ENCODE data around the gene TRDMT1. TPM values are rescaled to one million over a fixed set of nuclear protein-coding genes. Genes with fewer than 3 reads are reported as not detected.
"Not testable (repeated sequence)": the region's sequence is repeated elsewhere in the genome, so short reads cannot be mapped to it uniquely, and the experiment has no call there.

Gene TRDMT1
- total RNA-seq, 1 donor from 2014 or later: 10.5 TPM

DNA sequence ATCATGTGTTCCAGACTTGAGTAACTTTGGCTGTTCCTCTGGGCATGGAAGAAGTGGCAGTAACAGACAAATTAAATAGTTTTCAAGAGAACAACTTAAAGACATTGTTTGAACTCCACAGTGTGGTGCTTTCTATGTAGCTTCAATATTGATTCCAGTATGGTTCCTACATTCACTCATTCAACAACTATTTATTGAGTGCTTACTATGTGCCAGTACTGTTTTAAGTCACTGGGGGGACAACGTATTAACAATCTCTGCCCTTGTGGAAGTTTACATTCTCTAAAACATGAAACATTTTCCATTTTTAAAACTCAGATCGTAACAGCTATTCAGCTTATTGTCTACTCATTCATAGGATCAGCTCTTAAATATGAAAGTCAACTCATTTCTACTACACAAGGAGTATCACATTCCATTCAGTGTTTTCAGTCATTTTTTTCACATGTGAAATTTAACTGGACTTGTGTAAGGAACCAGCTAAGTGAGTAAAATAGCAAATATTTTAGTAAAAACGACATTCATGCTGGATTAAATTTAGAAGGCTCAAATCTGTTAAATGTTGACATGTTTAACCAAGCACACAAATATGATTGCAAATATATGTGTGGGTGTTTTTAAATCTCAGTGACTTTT, 58.3 kb downstream of the TRDMT1 start:
- intact Hi-C loops (cut with micrococcal nuclease): loop anchor here (10.0 kb wide), 1 partner anchor 62 kb away; the partner anchor contains the start of gene TRDMT1

DNA sequence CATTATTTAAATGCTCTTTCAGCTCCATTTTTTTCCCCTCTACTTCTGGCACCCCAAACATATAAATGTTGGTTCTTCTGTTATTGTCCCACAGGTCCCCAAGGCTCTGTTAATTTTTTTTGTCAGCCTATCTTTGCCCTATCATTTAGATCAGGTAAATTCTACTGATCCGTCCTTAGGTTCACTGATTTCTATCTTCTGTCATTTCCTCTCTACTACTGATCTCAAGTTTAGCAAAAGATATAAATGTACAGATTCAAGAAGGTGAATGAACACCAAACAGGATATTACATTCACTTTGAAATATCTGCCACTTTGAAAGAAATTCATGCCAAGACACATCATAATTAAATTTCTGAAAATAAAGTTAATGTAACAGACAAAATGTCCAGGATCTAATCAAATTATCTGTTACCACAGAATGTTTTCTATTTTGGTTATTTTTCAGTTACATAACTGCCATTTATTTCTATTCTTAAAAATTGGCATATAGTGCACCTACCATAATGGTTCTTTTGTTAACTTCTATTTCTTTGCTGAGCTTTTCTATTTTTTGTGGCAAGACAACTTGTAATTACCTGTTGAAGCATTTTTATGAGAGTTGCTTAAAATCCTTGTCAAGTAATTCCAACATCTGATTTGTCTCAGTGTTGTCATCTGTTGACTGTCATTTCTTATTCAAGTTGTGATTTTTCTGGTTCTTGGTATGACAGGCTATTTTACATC, 59.8 kb downstream of the TRDMT1 start:
- intact Hi-C loops (cut with micrococcal nuclease): loop anchor here (10.0 kb wide), 1 partner anchor 63 kb away; the partner anchor contains the start of gene TRDMT1

DNA sequence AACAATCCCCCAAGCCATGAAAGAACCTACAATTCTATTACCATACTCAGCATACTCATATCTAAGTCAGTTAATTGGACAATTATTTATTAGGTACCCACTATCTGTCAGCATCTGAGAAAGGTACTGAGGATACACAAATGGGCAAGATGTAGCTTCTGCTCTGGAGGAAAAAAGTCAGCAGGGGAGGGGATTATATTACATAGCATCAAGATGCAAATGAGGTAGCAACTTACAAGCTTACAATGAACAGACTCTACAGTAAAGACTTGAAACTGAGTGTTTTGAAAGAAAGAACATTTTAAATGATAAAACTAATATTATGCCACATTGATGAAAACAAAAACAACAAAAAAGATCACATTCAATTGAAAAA, 61.1 kb downstream of the TRDMT1 start:
- intact Hi-C loops (cut with micrococcal nuclease): loop anchor here (10.0 kb wide), 1 partner anchor 64 kb away; the partner anchor contains the start of gene TRDMT1

DNA sequence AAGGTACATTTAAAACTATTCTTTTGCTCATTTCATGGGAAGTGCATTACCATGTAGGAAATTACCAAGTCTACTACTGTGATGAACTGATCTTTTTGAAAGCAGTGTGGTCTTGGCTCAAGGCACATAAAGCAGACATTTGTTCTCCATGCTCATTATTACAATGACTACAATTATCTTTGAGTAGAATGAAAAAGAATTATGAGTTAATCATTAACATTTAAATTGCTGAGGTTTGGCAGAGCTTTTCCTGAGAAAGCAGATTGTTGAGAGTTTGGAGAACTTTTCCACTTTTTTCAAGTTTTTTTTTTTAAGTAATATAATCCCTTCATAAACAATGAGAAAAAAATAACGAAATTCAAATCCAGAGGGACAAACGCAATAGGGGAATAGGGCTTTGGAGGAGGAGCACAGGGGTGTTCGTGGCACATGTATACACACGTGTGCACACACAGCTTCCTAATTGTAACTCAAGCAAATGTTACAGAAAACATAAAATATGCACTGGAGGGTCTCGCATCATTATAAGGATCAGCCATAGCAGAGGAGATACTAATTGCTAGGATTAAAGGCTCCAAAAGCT, 62.9 kb downstream of the TRDMT1 start:
- intact Hi-C loops (cut with micrococcal nuclease): no loop called here

DNA sequence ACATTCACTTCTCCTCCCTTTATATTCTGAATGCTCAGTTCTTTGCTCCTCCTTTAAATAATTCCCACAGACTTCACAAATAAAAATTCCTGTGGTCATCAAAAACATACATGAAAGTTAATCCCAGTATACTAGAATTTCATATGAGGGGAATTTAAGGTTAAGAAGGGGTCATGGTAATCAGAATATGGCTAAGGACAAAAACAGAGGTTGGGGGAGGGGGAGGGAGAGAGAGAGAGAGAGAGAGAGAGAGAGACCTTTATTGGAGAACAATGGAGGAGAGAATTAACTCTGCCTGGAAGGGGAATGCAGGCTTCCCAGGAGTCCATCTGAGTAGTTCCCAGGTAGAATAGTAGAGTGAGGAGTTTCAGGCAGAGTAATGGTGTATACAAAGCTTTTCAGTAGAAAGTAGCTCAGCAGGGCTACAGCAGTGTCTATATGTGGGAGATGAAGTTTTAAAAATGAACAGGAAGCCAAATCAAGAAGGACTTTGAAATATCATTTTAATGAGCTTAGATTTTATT, 66.7 kb downstream of the TRDMT1 start:
- intact Hi-C loops (cut with micrococcal nuclease): no loop called here

DNA sequence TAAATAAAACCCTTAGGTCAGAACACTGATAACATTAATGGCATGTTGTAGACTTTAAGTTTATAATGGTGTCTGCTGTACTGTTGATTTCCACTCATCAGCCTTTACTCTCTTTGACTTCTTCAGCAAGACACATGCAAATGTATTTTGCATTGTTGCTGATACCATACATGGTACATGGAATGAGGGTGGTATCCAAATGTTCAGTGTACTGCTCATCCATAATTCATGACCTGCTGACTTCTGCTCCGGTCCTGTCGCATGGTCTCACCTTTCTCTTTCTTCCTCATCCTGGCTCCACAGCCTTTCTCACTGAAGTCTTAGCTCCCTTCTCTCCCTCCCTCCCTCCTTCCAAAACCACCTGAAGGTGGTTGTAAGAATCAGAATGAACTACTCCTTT, 67.2 kb downstream of the TRDMT1 start:
- intact Hi-C loops (cut with micrococcal nuclease): no loop called here

DNA sequence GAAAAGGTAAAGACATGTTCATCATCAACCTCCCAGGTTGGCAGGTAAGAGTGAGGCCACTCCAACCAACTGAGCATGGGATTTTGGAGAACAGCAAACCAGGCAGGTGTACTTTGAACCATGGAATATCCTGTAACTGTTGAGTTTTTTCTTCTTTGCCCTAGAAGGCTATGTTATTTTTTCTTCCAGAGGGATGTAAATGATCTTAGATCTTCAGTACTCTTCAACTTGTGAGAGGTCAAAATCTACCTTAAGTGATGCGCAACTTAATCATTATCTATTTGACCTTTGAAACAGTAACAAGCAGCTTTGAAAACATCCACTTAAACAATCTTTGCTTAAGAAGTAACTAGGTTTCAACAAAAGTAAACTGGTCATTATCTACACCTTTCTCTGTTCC, 71.7 kb downstream of the TRDMT1 start, which contains the start of gene CUBN:
Gene CUBN (minus strand): TSS at position 71 of the 400 bp plus-strand sequence. CDS start 46 bp downstream, at position 25.
- intact Hi-C loops (cut with micrococcal nuclease): no loop called here

DNA sequence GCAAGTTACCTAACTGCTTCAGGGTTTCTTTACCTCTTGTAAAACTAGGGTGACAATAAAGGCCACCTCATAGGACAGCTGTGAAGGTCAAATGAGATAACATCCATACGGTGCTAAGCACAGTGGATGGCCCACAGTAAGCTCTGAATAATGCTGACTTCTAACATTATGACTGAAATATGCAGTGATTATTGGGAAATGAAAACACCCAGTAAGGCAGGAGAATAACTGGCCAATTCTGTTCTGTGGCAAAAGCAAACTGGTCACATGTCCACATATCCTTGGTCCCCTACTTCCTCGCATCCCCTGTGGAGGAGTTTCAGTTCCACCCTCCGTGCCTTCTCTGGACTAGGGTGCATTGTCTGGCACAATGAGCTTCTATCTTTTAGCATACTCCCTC, 73.2 kb downstream of the TRDMT1 start:
- intact Hi-C loops (cut with micrococcal nuclease): no loop called here

DNA sequence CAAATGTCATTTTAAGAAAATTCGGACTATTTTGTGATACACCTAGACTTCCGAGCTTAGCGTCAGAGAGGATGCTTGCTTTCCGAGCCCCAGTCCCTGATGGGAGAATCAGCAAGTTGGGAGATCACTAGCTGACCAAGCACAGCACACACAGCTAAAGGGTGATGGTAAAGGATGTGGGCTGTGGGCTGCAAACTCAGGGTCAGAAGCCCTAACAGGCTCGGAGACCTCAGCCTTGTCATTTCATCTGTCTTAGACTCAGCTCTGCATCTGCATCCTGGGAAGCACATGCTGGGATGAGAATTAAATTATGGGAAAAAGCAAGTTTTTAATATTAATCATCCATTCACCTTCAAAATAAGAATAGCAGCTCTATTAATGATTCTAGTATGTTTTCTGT, 75.1 kb downstream of the TRDMT1 start:
- intact Hi-C loops (cut with micrococcal nuclease): no loop called here

DNA sequence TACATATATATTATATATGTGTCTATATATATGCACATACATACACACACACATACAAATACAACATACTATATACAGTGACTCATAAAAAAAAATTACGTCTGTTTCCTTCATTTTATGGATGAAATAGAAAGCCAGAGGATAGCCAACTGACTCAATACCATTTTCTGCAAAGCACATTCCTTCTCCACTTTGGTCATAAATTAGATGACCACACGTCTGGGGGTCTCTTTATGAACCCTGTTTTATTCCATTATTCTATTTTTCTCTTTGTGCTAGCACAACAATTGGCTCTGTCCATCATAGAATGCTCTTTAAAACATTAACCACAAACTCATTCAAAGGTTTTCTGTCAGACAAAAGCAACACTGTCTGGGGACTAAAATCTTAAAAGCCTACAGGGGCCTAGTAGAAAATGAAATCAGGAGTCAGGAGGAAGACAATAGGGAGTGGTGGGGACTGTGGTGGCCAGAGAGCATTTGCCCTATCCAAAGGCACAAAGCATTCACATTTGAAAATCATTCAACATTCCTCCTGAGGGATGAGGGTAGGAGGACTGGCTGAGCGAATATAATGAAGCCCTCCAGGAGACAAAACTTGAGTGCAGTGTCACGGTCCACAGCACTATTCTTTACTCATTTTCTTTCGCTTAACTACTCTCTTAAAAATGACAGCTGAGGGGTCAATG, 76.1 kb downstream of the TRDMT1 start:
- intact Hi-C loops (cut with micrococcal nuclease): no loop called here

DNA sequence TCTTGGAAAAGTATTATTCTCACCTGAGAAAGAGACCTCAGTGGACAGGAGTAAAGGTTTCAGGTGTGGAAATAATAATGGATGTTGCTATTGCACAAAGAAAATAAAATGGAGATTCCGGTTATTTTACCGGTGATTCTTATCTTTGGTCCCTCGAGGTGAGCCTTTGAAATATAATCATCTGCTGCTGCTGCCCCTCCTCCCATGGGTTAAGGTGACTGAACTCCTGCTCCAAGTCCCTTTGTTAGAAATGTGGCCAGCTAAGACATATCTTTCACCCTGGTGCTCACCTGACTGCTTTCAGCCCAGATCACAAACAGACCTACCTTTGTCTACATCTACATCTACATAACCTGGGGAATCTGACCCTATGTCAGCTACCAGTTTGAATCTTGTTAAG, 77.5 kb downstream of the TRDMT1 start:
- intact Hi-C loops (cut with micrococcal nuclease): no loop called here

DNA sequence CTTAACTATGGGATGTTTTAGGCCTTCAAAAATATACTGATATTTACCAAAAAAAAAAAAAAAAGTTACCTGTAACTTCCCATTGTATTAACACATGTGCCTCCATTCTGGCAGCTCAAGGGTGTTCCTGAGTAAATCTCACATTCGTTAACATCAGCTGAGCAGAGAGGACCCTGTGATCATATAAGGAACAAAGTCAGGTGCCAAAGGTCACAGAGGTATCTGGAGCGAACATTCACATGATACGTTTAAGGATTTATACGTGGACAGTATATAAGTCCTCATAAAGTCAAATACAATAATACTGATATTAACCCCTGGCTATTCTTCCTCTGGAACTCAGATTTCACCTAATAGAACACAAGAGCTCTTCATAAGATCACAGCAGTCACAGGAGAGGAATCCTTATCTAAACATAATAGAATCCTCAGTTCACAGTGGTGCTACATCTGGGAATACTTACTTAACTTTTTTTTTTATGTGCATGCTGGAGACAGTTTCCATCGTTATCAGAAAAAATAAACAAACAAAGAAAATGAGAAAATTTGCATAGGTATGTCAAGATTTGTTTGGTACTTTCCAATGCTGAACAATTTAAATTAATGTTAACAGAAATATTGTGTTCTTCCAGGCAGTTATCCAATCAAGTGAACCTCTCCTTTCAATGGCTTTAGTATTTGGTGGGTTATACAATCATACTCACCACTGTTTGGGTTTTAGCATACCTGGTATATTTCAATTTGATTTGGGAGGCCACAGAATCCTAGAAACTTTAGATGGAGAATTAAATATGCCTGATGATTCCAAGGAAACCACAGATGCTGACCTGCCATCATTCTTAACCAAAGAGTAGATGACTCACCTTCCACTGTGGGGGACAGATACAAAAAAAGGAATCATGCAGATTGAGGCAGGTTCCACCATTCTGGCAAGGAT, 78.5 kb downstream of the TRDMT1 start:
- intact Hi-C loops (cut with micrococcal nuclease): no loop called here

DNA sequence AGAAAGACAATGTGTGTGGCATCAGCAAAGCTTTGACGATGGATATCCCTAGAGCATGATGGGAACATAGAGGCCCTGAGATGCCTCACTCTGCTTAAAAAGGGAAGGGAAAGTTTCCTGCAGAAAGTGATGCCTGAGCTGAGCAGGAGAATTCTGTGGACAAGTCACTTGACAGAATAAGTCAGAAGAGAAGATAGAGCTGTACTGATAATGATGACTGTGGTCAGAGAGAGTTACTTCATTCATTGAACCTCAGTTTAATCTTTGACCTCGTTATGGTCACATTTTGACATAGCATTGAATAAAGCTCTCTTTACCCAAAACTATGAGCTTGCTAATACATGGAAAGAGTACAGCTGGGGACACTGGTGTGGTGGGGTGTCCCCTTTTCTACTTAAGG, 79.4 kb downstream of the TRDMT1 start:
- intact Hi-C loops (cut with micrococcal nuclease): no loop called here

DNA sequence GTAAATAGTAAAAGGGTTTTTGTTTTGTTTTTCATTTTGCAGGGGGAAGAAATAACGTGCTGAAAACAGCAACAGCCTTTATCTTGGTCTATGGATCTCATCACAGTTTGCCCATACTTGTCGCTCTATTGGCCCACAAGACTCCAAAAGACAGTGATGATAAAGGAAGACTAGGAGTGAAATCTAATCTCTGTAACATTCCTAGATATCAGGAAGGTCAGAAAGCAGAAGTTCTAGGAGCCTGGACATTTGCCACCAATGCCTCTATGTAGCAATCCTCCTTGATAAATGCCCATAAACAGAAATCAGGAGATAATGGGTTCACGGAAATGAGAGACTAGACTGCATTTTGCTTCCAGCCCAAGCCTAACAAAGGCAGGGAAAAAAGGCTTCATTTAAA, 80.8 kb downstream of the TRDMT1 start:
- intact Hi-C loops (cut with micrococcal nuclease): no loop called here

DNA sequence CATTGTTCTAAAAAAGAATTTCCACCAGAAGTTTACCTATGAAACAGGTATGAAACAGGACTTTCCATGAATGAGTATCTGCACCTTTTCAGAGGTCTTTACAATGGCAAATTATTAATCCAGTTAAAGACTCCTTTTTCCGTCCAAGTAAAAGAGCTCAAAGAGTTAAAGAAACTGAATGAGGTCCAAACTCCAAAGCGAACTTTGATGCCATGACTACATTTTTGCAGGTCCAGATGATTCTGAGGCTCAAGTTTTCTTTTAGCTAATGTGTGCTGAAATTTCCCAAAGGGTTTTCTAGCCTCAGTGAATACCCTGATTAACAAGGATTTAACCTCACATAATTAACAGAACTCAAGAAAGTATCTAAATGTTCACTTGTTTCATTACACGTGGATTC, 81.6 kb downstream of the TRDMT1 start:
- intact Hi-C loops (cut with micrococcal nuclease): no loop called here

DNA sequence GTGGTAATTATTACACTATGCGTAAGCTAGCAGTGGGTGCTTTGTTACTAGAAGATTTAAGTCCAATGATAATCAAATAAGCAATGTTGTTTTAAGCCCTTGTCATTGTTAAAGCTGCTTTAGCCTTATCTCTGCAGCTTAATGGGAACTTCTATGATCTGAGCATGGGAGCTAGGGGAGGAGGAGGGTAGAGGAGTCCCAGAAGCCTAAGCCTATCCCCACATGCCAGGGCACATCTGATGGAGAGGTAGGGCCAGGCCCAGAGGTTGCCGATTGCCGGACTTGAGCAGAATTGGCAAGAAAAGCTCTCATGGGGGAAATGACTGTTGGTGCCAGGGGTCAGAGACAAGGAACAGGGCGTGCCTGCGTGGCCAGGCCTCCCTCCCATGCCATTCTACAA, 85.3 kb downstream of the TRDMT1 start:
- intact Hi-C loops (cut with micrococcal nuclease): no loop called here

DNA sequence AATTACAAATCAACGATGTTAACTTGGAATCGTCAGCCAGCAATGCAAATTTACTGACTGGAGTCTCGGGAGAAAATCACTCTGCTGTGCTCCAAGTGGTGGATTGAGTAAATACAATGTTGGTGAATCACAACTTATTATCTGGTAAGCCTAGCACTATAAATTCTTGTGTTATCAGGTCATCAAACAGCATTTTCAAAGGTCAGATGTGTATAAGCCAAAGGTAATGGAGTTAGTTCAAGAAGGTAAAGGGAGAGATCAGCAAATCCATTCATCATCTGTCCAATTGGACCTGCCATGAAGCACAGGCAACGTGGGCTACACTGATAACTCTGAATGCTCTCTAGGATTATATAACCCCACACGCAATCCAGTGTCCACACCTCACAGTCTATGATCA, 85.8 kb downstream of the TRDMT1 start:
- intact Hi-C loops (cut with micrococcal nuclease): no loop called here

DNA sequence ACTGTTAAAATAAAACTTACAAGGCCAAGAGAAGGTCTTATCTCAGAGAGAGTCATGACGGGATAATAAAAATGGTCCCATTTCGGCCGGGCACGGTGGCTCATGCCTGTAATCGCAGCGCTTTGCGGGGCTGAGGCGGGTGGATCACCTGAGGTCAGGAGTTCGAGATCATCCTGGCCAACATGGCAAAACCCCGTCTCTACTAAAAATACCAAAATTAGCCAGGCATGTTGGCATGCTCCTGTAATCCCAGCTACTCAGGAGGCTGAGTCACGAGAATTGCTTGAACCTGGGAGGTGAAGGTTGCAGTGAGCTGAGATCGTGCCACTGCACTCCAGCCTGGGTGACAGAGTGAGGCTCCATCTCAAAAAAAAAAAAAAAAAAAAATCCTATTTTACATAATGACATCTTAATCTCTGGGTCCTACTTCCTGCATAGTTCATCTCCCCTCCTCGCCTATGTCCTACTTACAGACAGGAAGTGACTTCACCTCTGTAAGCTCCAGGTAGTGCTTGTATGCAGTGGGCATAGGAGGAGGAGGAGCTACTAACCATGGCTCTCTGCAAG, 86.5 kb downstream of the TRDMT1 start:
- intact Hi-C loops (cut with micrococcal nuclease): not testable (repeated sequence)

DNA sequence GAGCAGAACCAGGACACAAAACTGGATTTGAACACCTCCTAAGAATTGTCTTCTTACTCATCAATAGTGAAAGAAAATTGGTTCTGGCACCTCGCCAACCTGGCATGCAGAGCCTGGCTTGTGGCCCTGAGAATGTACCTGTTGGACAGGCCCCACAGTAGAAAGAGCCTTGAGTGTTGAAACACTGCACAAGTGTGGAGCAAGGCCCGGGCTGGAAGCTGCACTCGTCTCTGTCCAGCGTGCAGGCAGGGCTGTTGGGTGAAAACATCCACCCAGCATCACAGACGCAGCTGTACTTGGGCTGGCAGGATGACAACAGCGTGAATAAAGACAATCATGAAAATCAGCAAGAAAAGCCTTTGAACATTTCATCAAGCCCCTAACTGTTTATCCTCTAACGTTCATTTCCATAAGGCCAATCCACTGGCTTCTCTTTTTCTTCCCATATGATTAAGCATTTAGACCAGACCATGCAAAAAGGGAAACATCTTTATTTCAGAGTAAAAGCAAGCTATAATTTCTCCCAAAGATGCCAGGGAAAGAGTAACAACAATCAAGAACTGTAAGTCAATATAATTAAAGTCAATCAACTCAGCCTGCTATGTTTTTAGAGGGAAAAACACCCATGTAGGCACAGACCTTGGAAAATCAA, 87.5 kb downstream of the TRDMT1 start:
- intact Hi-C loops (cut with micrococcal nuclease): no loop called here

DNA sequence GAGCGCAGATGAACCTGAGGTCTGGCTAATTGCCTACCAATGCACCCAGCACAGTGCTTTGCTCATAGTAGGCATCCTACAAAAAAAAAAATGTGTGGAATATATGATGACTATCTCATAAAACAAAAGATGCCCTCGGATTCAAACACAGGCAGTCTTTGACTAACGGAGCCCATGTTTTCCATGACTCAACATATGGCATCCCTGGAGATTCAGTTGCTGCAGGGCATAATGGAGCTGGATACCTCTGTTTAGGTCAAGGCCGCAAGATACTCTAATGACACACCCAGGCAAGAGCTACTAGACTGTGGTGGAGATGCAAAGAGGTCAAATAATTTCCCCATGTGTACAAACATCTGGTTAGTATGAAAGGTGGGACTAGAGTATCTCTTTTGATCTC, 88.1 kb downstream of the TRDMT1 start:
- intact Hi-C loops (cut with micrococcal nuclease): no loop called here

Measured in T-helper 2 cell treated with Interferon-gamma antibody and Interleukin-4, amounts not matched to agents 100 ng/mL and 5 ng/mL, for 36 hours (primary cell).